ENCODE results near the gene CYP19A1. TPM values are rescaled to one million over a fixed set of nuclear protein-coding genes. Genes with fewer than 3 reads are reported as not detected.

Gene CYP19A1
- polyA plus RNA-seq: 1 to 10 TPM in 1 of 3 donors, under 1 TPM in 2; 0.28 to 2.7 (median 0.93) TPM

GRCh38 chr15:51338496-51338895, at the start of gene CYP19A1:
Gene CYP19A1 (minus strand): TSS chr15:51338596. CDS start chr15:51242912, 95,684 bp downstream.
- H3K27ac ChIP-seq (ENCODE audit: low read depth, low read length): no peak within 1 kb of the TSS
- WGBS, 3 donors: 93 to 94% (median 93%) methylated on average over 6 of the region's 6 CpGs

- 92 to 97% (median 97%) methylated on average over 3 of the region's 3 CpGs for WGBS, 3 donors
- no peak overlapping the region for H3K27ac ChIP-seq (ENCODE audit: low read depth, low read length)
Measured at GRCh38 chr15:51387699-51388041, 49.3 kb upstream of the CYP19A1 start.

GRCh38 chr15:51386960-51387698, 48.7 kb upstream of the CYP19A1 start:
- WGBS, 3 donors: 83 to 85% (median 84%) methylated on average over 10 of the region's 10 CpGs
- H3K27ac ChIP-seq (ENCODE audit: low read depth, low read length): no peak overlapping the region

GRCh38 chr15:51386486-51386885, 48.1 kb upstream of the CYP19A1 start:
- no peak overlapping the region for H3K27ac ChIP-seq (ENCODE audit: low read depth, low read length)
- 91 to 93% (median 92%) methylated on average over 12 of the region's 12 CpGs for WGBS, 3 donors

GRCh38 chr15:51386029-51386428, 47.6 kb upstream of the CYP19A1 start:
- 79 to 87% (median 84%) methylated on average over 8 of the region's 8 CpGs for WGBS, 3 donors

GRCh38 chr15:51382787-51383186, 44.4 kb upstream of the CYP19A1 start:
- WGBS, 3 donors: 16 to 23% (median 22%) methylated on average over 4 of the region's 4 CpGs

More at GRCh38 chr15:51386029-51386428, 47.6 kb upstream of the CYP19A1 start:
- no peak overlapping the region for H3K27ac ChIP-seq (ENCODE audit: low read depth, low read length)

GRCh38 chr15:51380999-51381806, 42.8 kb upstream of the CYP19A1 start:
- 24 to 30% (median 26%) methylated on average over 14 of the region's 14 CpGs for WGBS, 3 donors

More at GRCh38 chr15:51382787-51383186, 44.4 kb upstream of the CYP19A1 start:
- no peak overlapping the region for H3K27ac ChIP-seq (ENCODE audit: low read depth, low read length)

GRCh38 chr15:51379390-51379789, 41.0 kb upstream of the CYP19A1 start:
- WGBS, 3 donors: 48 to 76% (median 71%) methylated on average over 4 of the region's 4 CpGs
- H3K27ac ChIP-seq (ENCODE audit: low read depth, low read length): no peak overlapping the region

More at GRCh38 chr15:51380999-51381806, 42.8 kb upstream of the CYP19A1 start:
- no peak overlapping the region for H3K27ac ChIP-seq (ENCODE audit: low read depth, low read length)

GRCh38 chr15:51378406-51378805, 40.0 kb upstream of the CYP19A1 start:
- WGBS, 3 donors: 84 to 93% (median 93%) methylated on average over 4 of the region's 4 CpGs
- no peak overlapping the region for H3K27ac ChIP-seq (ENCODE audit: low read depth, low read length)

GRCh38 chr15:51377038-51377786, 38.8 kb upstream of the CYP19A1 start:
- WGBS, 3 donors: 83 to 93% (median 86%) methylated on average over 15 of the region's 15 CpGs
- H3K27ac ChIP-seq (ENCODE audit: low read depth, low read length): no peak overlapping the region

- 76 to 86% (median 82%) methylated on average over 3 of the region's 3 CpGs for WGBS, 3 donors
Measured at GRCh38 chr15:51375966-51376640, 37.7 kb upstream of the CYP19A1 start.

GRCh38 chr15:51374131-51374530, 35.7 kb upstream of the CYP19A1 start:
- H3K27ac ChIP-seq (ENCODE audit: low read depth, low read length): no peak overlapping the region

More at GRCh38 chr15:51375966-51376640, 37.7 kb upstream of the CYP19A1 start:
- no peak overlapping the region for H3K27ac ChIP-seq (ENCODE audit: low read depth, low read length)

- H3K27ac ChIP-seq (ENCODE audit: low read depth, low read length): no peak overlapping the region
- 68 to 81% (median 78%) methylated on average over 1 of the region's 1 CpG for WGBS, 3 donors
Measured at GRCh38 chr15:51371266-51371665, 32.9 kb upstream of the CYP19A1 start.

- 92 to 94% (median 92%) methylated on average over 1 of the region's 1 CpG for WGBS, 3 donors
- no peak overlapping the region for H3K27ac ChIP-seq (ENCODE audit: low read depth, low read length)
Measured at GRCh38 chr15:51369451-51369761, 31.0 kb upstream of the CYP19A1 start.

GRCh38 chr15:51368751-51369450, 30.5 kb upstream of the CYP19A1 start:
- WGBS, 3 donors: 74 to 89% (median 85%) methylated on average over 3 of the region's 3 CpGs

GRCh38 chr15:51368307-51368706, 29.9 kb upstream of the CYP19A1 start:
- no peak overlapping the region for H3K27ac ChIP-seq (ENCODE audit: low read depth, low read length)
- 78 to 87% (median 83%) methylated on average over 6 of the region's 6 CpGs for WGBS, 3 donors

More at GRCh38 chr15:51368751-51369450, 30.5 kb upstream of the CYP19A1 start:
- no peak overlapping the region for H3K27ac ChIP-seq (ENCODE audit: low read depth, low read length)

GRCh38 chr15:51367322-51367976, 29.1 kb upstream of the CYP19A1 start:
- no peak overlapping the region for H3K27ac ChIP-seq (ENCODE audit: low read depth, low read length)
- WGBS, 3 donors: 78 to 88% (median 80%) methylated on average over 10 of the region's 10 CpGs

All from adipose tissue (tissue), 3 donors.